Measurements from ENCODE around the gene CLCN4.

DNA sequence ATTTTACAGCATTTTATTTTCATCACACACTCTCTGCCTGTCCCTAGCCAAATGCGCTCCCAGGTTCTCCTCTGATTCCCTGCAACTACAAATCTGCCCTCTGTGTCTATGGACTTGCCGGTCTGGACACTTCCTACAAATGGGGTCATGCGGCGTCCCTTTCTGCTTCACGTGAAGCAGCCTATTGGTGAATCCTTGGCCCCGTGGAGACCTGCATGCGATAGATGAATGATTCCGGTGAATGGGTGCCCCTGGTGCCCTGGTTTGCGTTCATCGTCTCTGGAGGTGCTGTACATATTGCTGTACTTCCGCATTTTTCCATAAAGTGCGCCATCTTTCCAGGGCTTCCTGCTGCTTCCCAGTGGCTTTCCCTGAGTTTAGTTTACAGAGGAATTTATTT, 27.5 kb upstream of the CLCN4 start:
- TF ChIP-seq, protein P1, sequence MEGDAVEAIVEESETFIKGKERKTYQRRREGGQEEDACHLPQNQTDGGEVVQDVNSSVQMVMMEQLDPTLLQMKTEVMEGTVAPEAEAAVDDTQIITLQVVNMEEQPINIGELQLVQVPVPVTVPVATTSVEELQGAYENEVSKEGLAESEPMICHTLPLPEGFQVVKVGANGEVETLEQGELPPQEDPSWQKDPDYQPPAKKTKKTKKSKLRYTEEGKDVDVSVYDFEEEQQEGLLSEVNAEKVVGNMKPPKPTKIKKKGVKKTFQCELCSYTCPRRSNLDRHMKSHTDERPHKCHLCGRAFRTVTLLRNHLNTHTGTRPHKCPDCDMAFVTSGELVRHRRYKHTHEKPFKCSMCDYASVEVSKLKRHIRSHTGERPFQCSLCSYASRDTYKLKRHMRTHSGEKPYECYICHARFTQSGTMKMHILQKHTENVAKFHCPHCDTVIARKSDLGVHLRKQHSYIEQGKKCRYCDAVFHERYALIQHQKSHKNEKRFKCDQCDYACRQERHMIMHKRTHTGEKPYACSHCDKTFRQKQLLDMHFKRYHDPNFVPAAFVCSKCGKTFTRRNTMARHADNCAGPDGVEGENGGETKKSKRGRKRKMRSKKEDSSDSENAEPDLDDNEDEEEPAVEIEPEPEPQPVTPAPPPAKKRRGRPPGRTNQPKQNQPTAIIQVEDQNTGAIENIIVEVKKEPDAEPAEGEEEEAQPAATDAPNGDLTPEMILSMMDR (conservative IDR thresholded peaks at IDR 0.05; ENCODE audit: low read length) = no peak
- no peak for TF ChIP-seq EZH2phosphoT487 (IDR thresholded peaks at IDR 0.05; ENCODE audit: borderline replicate concordance)
